22Rv1 (cell line): ENCODE measurements around the gene ISCA1.

Experiments used
- CTCF ChIP-seq: fragments of 450-650 bp; IDR thresholded peaks from 2 replicates; pipeline ENCODE4 v1.5.1; 2017; ENCODE audit warnings: mild to moderate bottlenecking
- ZFX ChIP-seq: fragments of 450-650 bp; IDR thresholded peaks from 2 replicates; pipeline ENCODE4 v1.6.1; 2017; ENCODE audit warnings: antibody characterized with exemption, borderline replicate concordance

DNA sequence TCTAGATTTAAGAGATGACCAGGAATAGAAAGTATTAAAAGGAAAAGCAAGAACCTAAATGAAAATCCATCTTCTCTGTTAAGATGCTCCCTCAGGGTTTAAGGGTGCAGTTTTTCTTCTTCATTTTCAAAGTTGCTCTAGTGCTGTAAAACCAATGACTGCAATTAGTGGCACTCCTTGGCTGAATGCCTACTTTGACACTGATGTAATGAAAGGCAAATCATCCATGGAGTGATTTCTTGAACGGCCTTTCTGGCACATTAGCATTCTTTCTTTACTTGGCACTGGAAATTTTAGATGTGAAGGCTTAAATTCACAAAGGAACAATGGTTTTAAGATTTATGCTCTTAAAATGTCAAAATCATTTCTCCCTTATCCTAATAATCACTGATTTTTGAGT, 19.3 kb upstream of the ISCA1 start:
- TF ChIP-seq CTCF (no peak), ZFX (no peak)
